ENCODE measurements around the gene HEATR3. TPM values are rescaled to one million over a fixed set of nuclear protein-coding genes. Genes with fewer than 3 reads are reported as not detected.
"Not testable (repeated sequence)": the region's sequence is repeated elsewhere in the genome, so short reads cannot be mapped to it uniquely, and the experiment has no call there.

HEATR3 gene
- total and polyA plus RNA-seq, 8 donors, result 2.5 to 12.2 (median 7.6) TPM

GRCh38 chr16:50123417-50123816, 57.6 kb downstream of the HEATR3 start:
- no peak for ATAC-seq
- Histone ChIP-seq H3K27ac (no peak overlapping the region), H3K4me1 (no peaks in the 10 kb centered on the region), H3K36me3 (no peaks in the 10 kb centered on the region), H3K4me3 (no peak overlapping the region), H3K9me3 (no peaks in the 10 kb centered on the region), H3K27me3 (no peaks in the 10 kb centered on the region)
- DNase-seq, result no peak
- WGBS, 2 donors, result 90 to 91% methylated on average over 1 of the region's 1 CpG
- intact Hi-C loops (cut with DNase I), result no loop called here
- no peak for FAIRE-seq
- TF ChIP-seq, protein P1, sequence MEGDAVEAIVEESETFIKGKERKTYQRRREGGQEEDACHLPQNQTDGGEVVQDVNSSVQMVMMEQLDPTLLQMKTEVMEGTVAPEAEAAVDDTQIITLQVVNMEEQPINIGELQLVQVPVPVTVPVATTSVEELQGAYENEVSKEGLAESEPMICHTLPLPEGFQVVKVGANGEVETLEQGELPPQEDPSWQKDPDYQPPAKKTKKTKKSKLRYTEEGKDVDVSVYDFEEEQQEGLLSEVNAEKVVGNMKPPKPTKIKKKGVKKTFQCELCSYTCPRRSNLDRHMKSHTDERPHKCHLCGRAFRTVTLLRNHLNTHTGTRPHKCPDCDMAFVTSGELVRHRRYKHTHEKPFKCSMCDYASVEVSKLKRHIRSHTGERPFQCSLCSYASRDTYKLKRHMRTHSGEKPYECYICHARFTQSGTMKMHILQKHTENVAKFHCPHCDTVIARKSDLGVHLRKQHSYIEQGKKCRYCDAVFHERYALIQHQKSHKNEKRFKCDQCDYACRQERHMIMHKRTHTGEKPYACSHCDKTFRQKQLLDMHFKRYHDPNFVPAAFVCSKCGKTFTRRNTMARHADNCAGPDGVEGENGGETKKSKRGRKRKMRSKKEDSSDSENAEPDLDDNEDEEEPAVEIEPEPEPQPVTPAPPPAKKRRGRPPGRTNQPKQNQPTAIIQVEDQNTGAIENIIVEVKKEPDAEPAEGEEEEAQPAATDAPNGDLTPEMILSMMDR (IDR thresholded peaks at IDR 0.05), result no peak

GRCh38 chr16:50124769-50125168, 59.0 kb downstream of the HEATR3 start:
- H3K36me3 ChIP-seq, result no peaks in the 10 kb centered on the region

DNA sequence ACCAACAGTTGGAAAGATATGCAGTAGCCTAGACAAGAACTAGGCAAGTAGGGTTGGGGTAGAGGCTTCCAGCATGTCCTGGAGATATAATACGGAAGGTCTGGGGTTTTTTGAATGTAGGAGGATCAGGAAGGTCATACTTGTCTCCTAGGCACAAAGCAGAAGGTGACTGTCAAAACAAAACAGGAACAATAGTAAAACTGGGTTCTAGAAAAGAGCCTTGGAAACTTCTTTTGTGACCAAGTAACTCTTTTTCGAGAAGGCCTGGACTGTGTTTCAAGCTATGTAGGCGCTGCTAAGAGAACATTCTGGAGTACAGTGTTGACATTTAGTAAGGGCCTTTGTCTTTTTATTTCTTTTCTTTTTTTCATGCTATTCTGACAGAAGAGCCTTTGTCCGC, 60.4 kb downstream of the HEATR3 start:
- ATAC-seq (no peak), FAIRE-seq (no peak), DNase-seq (no peak)
- 89 to 96% methylated on average over 4 of the region's 4 CpGs for WGBS, 2 donors
- no peak overlapping the region for H3K4me3 ChIP-seq
- no peaks in the 10 kb centered on the region for H3K9me3 ChIP-seq
- no peaks in the 10 kb centered on the region for H3K27me3 ChIP-seq
- intact Hi-C loops (cut with DNase I), result no loop called here
- H3K36me3 ChIP-seq, result no peaks in the 10 kb centered on the region
- TF ChIP-seq, protein P1 (IDR thresholded peaks at IDR 0.05), result no peak
- no peak overlapping the region for H3K27ac ChIP-seq
- no peaks in the 10 kb centered on the region for H3K4me1 ChIP-seq

More at GRCh38 chr16:50124769-50125168, 59.0 kb downstream of the HEATR3 start:
- FAIRE-seq (no peak), DNase-seq (no peak), ATAC-seq (no peak)
- Histone ChIP-seq H3K4me1 (no peaks in the 10 kb centered on the region), H3K27ac (no peak overlapping the region), H3K4me3 (no peak overlapping the region), H3K27me3 (no peaks in the 10 kb centered on the region), H3K9me3 (no peaks in the 10 kb centered on the region)
- intact Hi-C loops (cut with DNase I), result no loop called here
- TF ChIP-seq, protein P1 (IDR thresholded peaks at IDR 0.05), result no peak
- WGBS, 2 donors, result 89 to 91% methylated on average over 2 of the region's 2 CpGs

DNA sequence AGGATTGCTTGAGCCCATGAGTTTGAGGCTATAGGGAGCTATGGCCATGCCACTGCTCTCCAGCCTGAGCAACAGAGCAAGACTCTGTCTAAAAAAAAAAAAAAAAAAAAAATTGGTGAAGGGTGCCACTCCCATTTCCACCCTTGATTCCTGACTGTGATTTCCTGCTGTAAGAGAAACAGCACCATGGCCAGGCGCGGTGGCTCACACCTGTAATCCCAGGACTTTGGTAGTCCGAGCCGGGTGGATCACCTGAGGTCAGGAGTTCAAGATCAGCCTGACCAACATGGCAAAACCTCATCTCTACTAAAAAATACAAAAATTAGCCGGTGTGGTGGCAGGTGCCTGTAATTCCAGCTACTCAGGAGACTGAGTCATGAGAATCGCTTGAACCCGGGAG, 66.8 kb downstream of the HEATR3 start:
- H3K4me1 ChIP-seq; FAIRE-seq; H3K36me3 ChIP-seq; intact Hi-C loops (cut with DNase I); ATAC-seq; H3K27me3 ChIP-seq; H3K9me3 ChIP-seq; H3K27ac ChIP-seq; DNase-seq; H3K4me3 ChIP-seq: not testable (repeated sequence)
- 81 to 90% methylated on average over 7 of the region's 7 CpGs for WGBS, 2 donors

- Histone ChIP-seq H3K27me3 (no peaks in the 10 kb centered on the region), H3K36me3 (no peaks in the 10 kb centered on the region), H3K4me3 (no peak overlapping the region), H3K27ac (no peak overlapping the region), H3K9me3 (no peaks in the 10 kb centered on the region), H3K4me1 (no peaks in the 10 kb centered on the region)
- no peak for ATAC-seq
- intact Hi-C loops (cut with DNase I), result no loop called here
- FAIRE-seq, result no peak
- no peak for DNase-seq
- 27 to 33% methylated on average over 2 of the region's 2 CpGs for WGBS, 2 donors
- TF ChIP-seq, protein P1 (IDR thresholded peaks at IDR 0.05), result no peak
Observed at GRCh38 chr16:50133214-50133613, 67.4 kb downstream of the HEATR3 start.

DNA sequence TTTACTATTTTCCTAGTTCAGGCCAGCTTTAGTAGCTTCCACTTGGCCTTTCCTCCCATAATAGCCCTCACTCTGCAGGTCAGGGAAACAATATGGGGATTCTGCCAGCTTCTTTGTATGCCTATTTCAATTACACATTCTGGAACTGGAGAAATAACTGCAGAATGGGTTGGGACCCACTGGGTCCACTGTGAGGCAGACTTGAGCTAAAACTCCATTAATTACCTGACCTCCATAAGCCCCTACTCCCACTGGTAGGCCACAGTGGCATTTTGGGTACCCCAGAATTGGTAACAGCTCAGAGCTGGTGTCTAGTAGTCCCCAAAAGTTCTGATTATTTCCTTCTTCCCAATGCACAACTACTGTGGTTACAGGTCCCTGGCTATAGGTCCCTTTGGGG, 70.6 kb downstream of the HEATR3 start:
- Histone ChIP-seq H3K36me3 (no peaks in the 10 kb centered on the region), H3K4me1 (no peaks in the 10 kb centered on the region), H3K9me3 (no peaks in the 10 kb centered on the region), H3K27me3 (no peaks in the 10 kb centered on the region), H3K4me3 (no peak overlapping the region), H3K27ac (no peak overlapping the region)
- ATAC-seq (no peak), DNase-seq (no peak), FAIRE-seq (no peak)
- intact Hi-C loops (cut with DNase I), result no loop called here
- TF ChIP-seq, protein P1 (IDR thresholded peaks at IDR 0.05), result no peak

Data from pancreas (tissue), 10 donors.